GM21423 (cell line): ENCODE measurements around the gene SLC35F3.

Source experiments
- ATAC-seq: cut with Tn5 transposase; IDR thresholded peaks from one replicate; pipeline ENCODE4 v1.9.1; 2021; ENCODE audit warnings: mild to moderate bottlenecking, moderate library complexity; ENCODE audit not compliant: unreplicated experiment

The SLC35F3 gene

GRCh38 chr1:233965856-233966255 lies 61.4 kb downstream of the SLC35F3 start:
- no peak for ATAC-seq

GRCh38 chr1:233971753-233972152 lies 67.3 kb downstream of the SLC35F3 start:
- no peak for ATAC-seq

- no peak for ATAC-seq
These were observed 68.1 kb downstream of the SLC35F3 start for GRCh38 chr1:233972563-233972950.

GRCh38 chr1:233972951-233973635 lies 68.6 kb downstream of the SLC35F3 start:
- ATAC-seq: no peak

- ATAC-seq: no peak
These were observed 71.0 kb downstream of the SLC35F3 start for GRCh38 chr1:233975486-233975885.

- ATAC-seq: no peak
These were observed 76.7 kb downstream of the SLC35F3 start for GRCh38 chr1:233981042-233981675.

- ATAC-seq: no peak
These were observed 78.5 kb downstream of the SLC35F3 start for GRCh38 chr1:233982827-233983518.

- ATAC-seq: no peak
These were observed 79.3 kb downstream of the SLC35F3 start for GRCh38 chr1:233983811-233984210.

- no peak for ATAC-seq
These were observed 84.7 kb downstream of the SLC35F3 start for GRCh38 chr1:233988963-233989696.

GRCh38 chr1:233990486-233990885 lies 86.0 kb downstream of the SLC35F3 start:
- ATAC-seq: no peak

GRCh38 chr1:233993651-233994050 lies 89.2 kb downstream of the SLC35F3 start:
- no peak for ATAC-seq

- ATAC-seq: no peak
These were observed 89.6 kb downstream of the SLC35F3 start for GRCh38 chr1:233994112-233994511.

- ATAC-seq: no peak
These were observed 94.0 kb downstream of the SLC35F3 start for GRCh38 chr1:233998456-233998855.

- ATAC-seq: no peak
These were observed 94.4 kb downstream of the SLC35F3 start for GRCh38 chr1:233998891-233999290.

GRCh38 chr1:234000557-234001041 lies 96.1 kb downstream of the SLC35F3 start:
- ATAC-seq: no peak

- no peak for ATAC-seq
These were observed 97.3 kb downstream of the SLC35F3 start for GRCh38 chr1:234001817-234002216.

- ATAC-seq: no peak
These were observed 100.1 kb downstream of the SLC35F3 start for GRCh38 chr1:234004591-234004990.

GRCh38 chr1:234007684-234008083 lies 103.2 kb downstream of the SLC35F3 start:
- no peak for ATAC-seq

- no peak for ATAC-seq
These were observed 104.1 kb downstream of the SLC35F3 start for GRCh38 chr1:234008591-234008990.

- no peak for ATAC-seq
These were observed 105.2 kb downstream of the SLC35F3 start for GRCh38 chr1:234009668-234010067.

- no peak for ATAC-seq
These were observed 109.7 kb downstream of the SLC35F3 start for GRCh38 chr1:234014208-234014607.
